ENCODE results near the gene RAPGEF4. TPM values are rescaled to one million over a fixed set of nuclear protein-coding genes. Genes with fewer than 3 reads are reported as not detected.
"Not testable (repeated sequence)": the region's sequence is repeated elsewhere in the genome, so short reads cannot be mapped to it uniquely, and the experiment has no call there.

Gene RAPGEF4
- polyA plus RNA-seq, 2 donors, result 1.7 to 3.1 TPM

GRCh38 chr2:173092844-173093402 lies 357.3 kb downstream of the RAPGEF4 start:
- Histone ChIP-seq H3K9me3 (ENCODE audit: control insufficient read depth in 2 of 2, insufficient read depth in 1 of 2, low read depth in 1 of 2, low read length in 1 of 2) (no peaks in the 10 kb centered on the region), H3K27ac (ENCODE audit: low read depth in 2 of 2, low read length in 1 of 2) (no peak overlapping the region), H3K36me3 (ENCODE audit: control insufficient read depth in 2 of 2, insufficient read depth in 2 of 2, low read length in 1 of 2) (no peaks in the 10 kb centered on the region), H3K4me3 (ENCODE audit: low read depth in 1 of 2, low read length in 2 of 2) (no peak overlapping the region), H3K27me3 (ENCODE audit: control insufficient read depth in 1 of 2, insufficient read depth in 2 of 2, low read length in 2 of 2) (no peaks in the 10 kb centered on the region), H3K4me1 (ENCODE audit: control insufficient read depth in 2 of 2, insufficient read depth in 2 of 2, low read length in 1 of 2) (peaks cover 3% of the 10 kb centered on the region in 2 donors)
- WGBS, 2 donors, result 67 to 81% methylated on average over 3 of the region's 3 CpGs

DNA sequence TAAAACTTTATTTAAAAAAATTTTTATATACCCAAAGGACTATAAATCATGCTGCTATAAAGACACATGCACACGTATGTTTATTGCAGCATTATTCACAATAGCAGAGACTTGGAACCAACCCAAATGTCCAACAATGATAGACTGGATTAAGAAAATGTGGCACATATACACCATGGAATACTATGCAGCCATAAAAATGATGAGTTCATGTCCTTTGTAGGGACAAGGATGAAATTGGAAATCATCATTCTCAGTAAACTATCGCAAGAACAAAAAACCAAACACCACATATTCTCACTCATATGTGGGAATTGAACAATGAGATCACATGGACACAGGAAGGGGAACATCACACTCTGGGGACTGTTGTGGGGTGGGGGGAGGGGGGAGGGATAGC lies 358.0 kb downstream of the RAPGEF4 start:
- not testable (repeated sequence) for H3K4me1 ChIP-seq (ENCODE audit: control insufficient read depth in 2 of 2, insufficient read depth in 2 of 2, low read length in 1 of 2); H3K9me3 ChIP-seq (ENCODE audit: control insufficient read depth in 2 of 2, insufficient read depth in 1 of 2, low read depth in 1 of 2, low read length in 1 of 2); H3K27me3 ChIP-seq (ENCODE audit: control insufficient read depth in 1 of 2, insufficient read depth in 2 of 2, low read length in 2 of 2); H3K27ac ChIP-seq (ENCODE audit: low read depth in 2 of 2, low read length in 1 of 2); H3K4me3 ChIP-seq (ENCODE audit: low read depth in 1 of 2, low read length in 2 of 2); H3K36me3 ChIP-seq (ENCODE audit: control insufficient read depth in 2 of 2, insufficient read depth in 2 of 2, low read length in 1 of 2)
- 80 to 83% methylated on average over 2 of the region's 2 CpGs for WGBS, 2 donors

- WGBS, 2 donors, result 73 to 84% methylated on average over 1 of the region's 1 CpG
- H3K4me3 ChIP-seq (ENCODE audit: low read depth in 1 of 2, low read length in 2 of 2), result no peak overlapping the region
- H3K27ac ChIP-seq (ENCODE audit: low read depth in 2 of 2, low read length in 1 of 2), result no peak overlapping the region
- H3K4me1 ChIP-seq (ENCODE audit: control insufficient read depth in 2 of 2, insufficient read depth in 2 of 2, low read length in 1 of 2), result peaks cover 3% of the 10 kb centered on the region in 2 donors
- H3K27me3 ChIP-seq (ENCODE audit: control insufficient read depth in 1 of 2, insufficient read depth in 2 of 2, low read length in 2 of 2), result no peaks in the 10 kb centered on the region
- no peaks in the 10 kb centered on the region for H3K9me3 ChIP-seq (ENCODE audit: control insufficient read depth in 2 of 2, insufficient read depth in 1 of 2, low read depth in 1 of 2, low read length in 1 of 2)
- no peaks in the 10 kb centered on the region for H3K36me3 ChIP-seq (ENCODE audit: control insufficient read depth in 2 of 2, insufficient read depth in 2 of 2, low read length in 1 of 2)
Measured at GRCh38 chr2:173094731-173095130, 359.1 kb downstream of the RAPGEF4 start.

- H3K9me3 ChIP-seq (ENCODE audit: control insufficient read depth in 2 of 2, insufficient read depth in 1 of 2, low read depth in 1 of 2, low read length in 1 of 2), result no peaks in the 10 kb centered on the region
- H3K4me1 ChIP-seq (ENCODE audit: control insufficient read depth in 2 of 2, insufficient read depth in 2 of 2, low read length in 1 of 2), result peaks cover 2 to 3% of the 10 kb centered on the region in 2 donors
- no peaks in the 10 kb centered on the region for H3K27me3 ChIP-seq (ENCODE audit: control insufficient read depth in 1 of 2, insufficient read depth in 2 of 2, low read length in 2 of 2)
- no peak overlapping the region for H3K4me3 ChIP-seq (ENCODE audit: low read depth in 1 of 2, low read length in 2 of 2)
- no peaks in the 10 kb centered on the region for H3K36me3 ChIP-seq (ENCODE audit: control insufficient read depth in 2 of 2, insufficient read depth in 2 of 2, low read length in 1 of 2)
- no peak overlapping the region for H3K27ac ChIP-seq (ENCODE audit: low read depth in 2 of 2, low read length in 1 of 2)
- 89 to 95% methylated on average over 1 of the region's 1 CpG for WGBS, 2 donors
Measured at GRCh38 chr2:173095356-173095755, 359.7 kb downstream of the RAPGEF4 start.

- H3K9me3 ChIP-seq (ENCODE audit: control insufficient read depth in 2 of 2, insufficient read depth in 1 of 2, low read depth in 1 of 2, low read length in 1 of 2), result no peaks in the 10 kb centered on the region
- 95 to 96% methylated on average over 2 of the region's 2 CpGs for WGBS, 2 donors
- no peak overlapping the region for H3K27ac ChIP-seq (ENCODE audit: low read depth in 2 of 2, low read length in 1 of 2)
- no peaks in the 10 kb centered on the region for H3K4me1 ChIP-seq (ENCODE audit: control insufficient read depth in 2 of 2, insufficient read depth in 2 of 2, low read length in 1 of 2)
- H3K36me3 ChIP-seq (ENCODE audit: control insufficient read depth in 2 of 2, insufficient read depth in 2 of 2, low read length in 1 of 2), result no peaks in the 10 kb centered on the region
- H3K27me3 ChIP-seq (ENCODE audit: control insufficient read depth in 1 of 2, insufficient read depth in 2 of 2, low read length in 2 of 2), result no peaks in the 10 kb centered on the region
- H3K4me3 ChIP-seq (ENCODE audit: low read depth in 1 of 2, low read length in 2 of 2), result no peak overlapping the region
Measured at GRCh38 chr2:173099271-173099670, 363.6 kb downstream of the RAPGEF4 start.

- no peaks in the 10 kb centered on the region for H3K27me3 ChIP-seq (ENCODE audit: control insufficient read depth in 1 of 2, insufficient read depth in 2 of 2, low read length in 2 of 2)
- H3K4me3 ChIP-seq (ENCODE audit: low read depth in 1 of 2, low read length in 2 of 2), result no peak overlapping the region
- no peaks in the 10 kb centered on the region for H3K36me3 ChIP-seq (ENCODE audit: control insufficient read depth in 2 of 2, insufficient read depth in 2 of 2, low read length in 1 of 2)
- no peaks in the 10 kb centered on the region for H3K9me3 ChIP-seq (ENCODE audit: control insufficient read depth in 2 of 2, insufficient read depth in 1 of 2, low read depth in 1 of 2, low read length in 1 of 2)
- WGBS, 2 donors, result 96 to 100% methylated on average over 2 of the region's 2 CpGs
- no peaks in the 10 kb centered on the region for H3K4me1 ChIP-seq (ENCODE audit: control insufficient read depth in 2 of 2, insufficient read depth in 2 of 2, low read length in 1 of 2)
- no peak overlapping the region for H3K27ac ChIP-seq (ENCODE audit: low read depth in 2 of 2, low read length in 1 of 2)
Measured at GRCh38 chr2:173099804-173100203, 364.2 kb downstream of the RAPGEF4 start.

GRCh38 chr2:173101687-173102086 lies 366.0 kb downstream of the RAPGEF4 start:
- H3K36me3 ChIP-seq (ENCODE audit: control insufficient read depth in 2 of 2, insufficient read depth in 2 of 2, low read length in 1 of 2), result no peaks in the 10 kb centered on the region
- H3K27me3 ChIP-seq (ENCODE audit: control insufficient read depth in 1 of 2, insufficient read depth in 2 of 2, low read length in 2 of 2), result no peaks in the 10 kb centered on the region
- no peak overlapping the region for H3K27ac ChIP-seq (ENCODE audit: low read depth in 2 of 2, low read length in 1 of 2)
- WGBS, 2 donors, result 70 to 82% methylated on average over 3 of the region's 3 CpGs
- H3K4me1 ChIP-seq (ENCODE audit: control insufficient read depth in 2 of 2, insufficient read depth in 2 of 2, low read length in 1 of 2), result no peaks in the 10 kb centered on the region
- no peak overlapping the region for H3K4me3 ChIP-seq (ENCODE audit: low read depth in 1 of 2, low read length in 2 of 2)
- H3K9me3 ChIP-seq (ENCODE audit: control insufficient read depth in 2 of 2, insufficient read depth in 1 of 2, low read depth in 1 of 2, low read length in 1 of 2), result no peaks in the 10 kb centered on the region

Other genes with a start within 250 kb of the RAPGEF4 start
- gene PDK1, start 179.8 kb upstream of the RAPGEF4 start, polyA plus RNA-seq, result 1 to 10 TPM; 3.7 to 5.4 TPM

Measured in esophagus (tissue), 2 donors.